ENCODE results near the gene CELSR2.
A peak's percentile ranks its signal among the peaks of the same experiment; 100 is the strongest.

Gene CELSR2

GRCh38 chr1:109252167-109252892 lies 3.0 kb downstream of the CELSR2 start:
- DNase-seq: no peak

GRCh38 chr1:109252893-109253802 lies 3.8 kb downstream of the CELSR2 start:
- no peak for DNase-seq

GRCh38 chr1:109253803-109254620 lies 4.7 kb downstream of the CELSR2 start:
- DNase-seq: no peak

GRCh38 chr1:109254621-109255096 lies 5.3 kb downstream of the CELSR2 start:
- no peak for DNase-seq

GRCh38 chr1:109255097-109255651 lies 5.8 kb downstream of the CELSR2 start:
- no peak for DNase-seq

GRCh38 chr1:109255678-109256077 lies 6.3 kb downstream of the CELSR2 start:
- no peak for DNase-seq

- no peak for DNase-seq
These were observed 6.7 kb downstream of the CELSR2 start for GRCh38 chr1:109256085-109256484.

GRCh38 chr1:109256971-109257681 lies 7.8 kb downstream of the CELSR2 start:
- DNase-seq: no peak

GRCh38 chr1:109257682-109258421 lies 8.5 kb downstream of the CELSR2 start:
- no peak for DNase-seq

- DNase-seq: no peak
These were observed 9.4 kb downstream of the CELSR2 start for GRCh38 chr1:109258481-109259466.

GRCh38 chr1:109259674-109260557 lies 10.6 kb downstream of the CELSR2 start:
- DNase-seq: no peak

- no peak for DNase-seq
These were observed 11.7 kb downstream of the CELSR2 start for GRCh38 chr1:109261006-109261405.

GRCh38 chr1:109261578-109261977 lies 12.2 kb downstream of the CELSR2 start:
- DNase-seq: no peak

- no peak for DNase-seq
These were observed 13.1 kb downstream of the CELSR2 start for GRCh38 chr1:109262231-109263055.

GRCh38 chr1:109263234-109263596 lies 13.9 kb downstream of the CELSR2 start:
- DNase-seq: no peak

- DNase-seq: peak; percentile 79
These were observed 14.4 kb downstream of the CELSR2 start for GRCh38 chr1:109263597-109264378.

- DNase-seq: no peak
These were observed 15.0 kb downstream of the CELSR2 start for GRCh38 chr1:109264379-109264755.
